ENCODE measurements around the gene NRG2.

GRCh38 chr5:139880416-139881142 is 162.5 kb downstream of the NRG2 start:
- TF ChIP-seq SP1 (IDR thresholded peaks at IDR 0.05; ENCODE audit: low read depth) (no peak), ZFX (IDR thresholded peaks at IDR 0.05) (no peak), POLR2AphosphoS5 (IDR thresholded peaks at IDR 0.05; ENCODE audit: low read depth, low read length) (no peak), CBX3 (IDR thresholded peaks at IDR 0.05; ENCODE audit: low read depth) (no peak), CEBPB (IDR thresholded peaks at IDR 0.05; ENCODE audit: low read depth) (no peak), SIN3A (IDR thresholded peaks at IDR 0.05; ENCODE audit: low read depth) (no peak), ZBTB33 (IDR thresholded peaks at IDR 0.05; ENCODE audit: extremely low read depth, insufficient replicate concordance, low read length) (no peak), ELF1 (IDR thresholded peaks at IDR 0.05; ENCODE audit: borderline replicate concordance, low read depth) (no peak), JUND (IDR thresholded peaks at IDR 0.05) (no peak)
- TF ChIP-seq, protein P1, sequence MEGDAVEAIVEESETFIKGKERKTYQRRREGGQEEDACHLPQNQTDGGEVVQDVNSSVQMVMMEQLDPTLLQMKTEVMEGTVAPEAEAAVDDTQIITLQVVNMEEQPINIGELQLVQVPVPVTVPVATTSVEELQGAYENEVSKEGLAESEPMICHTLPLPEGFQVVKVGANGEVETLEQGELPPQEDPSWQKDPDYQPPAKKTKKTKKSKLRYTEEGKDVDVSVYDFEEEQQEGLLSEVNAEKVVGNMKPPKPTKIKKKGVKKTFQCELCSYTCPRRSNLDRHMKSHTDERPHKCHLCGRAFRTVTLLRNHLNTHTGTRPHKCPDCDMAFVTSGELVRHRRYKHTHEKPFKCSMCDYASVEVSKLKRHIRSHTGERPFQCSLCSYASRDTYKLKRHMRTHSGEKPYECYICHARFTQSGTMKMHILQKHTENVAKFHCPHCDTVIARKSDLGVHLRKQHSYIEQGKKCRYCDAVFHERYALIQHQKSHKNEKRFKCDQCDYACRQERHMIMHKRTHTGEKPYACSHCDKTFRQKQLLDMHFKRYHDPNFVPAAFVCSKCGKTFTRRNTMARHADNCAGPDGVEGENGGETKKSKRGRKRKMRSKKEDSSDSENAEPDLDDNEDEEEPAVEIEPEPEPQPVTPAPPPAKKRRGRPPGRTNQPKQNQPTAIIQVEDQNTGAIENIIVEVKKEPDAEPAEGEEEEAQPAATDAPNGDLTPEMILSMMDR (IDR thresholded peaks at IDR 0.05 in 2 of 3, conservative IDR thresholded peaks at IDR 0.05 in 1 of 3; ENCODE audit: borderline replicate concordance in 1 of 3, insufficient read depth in 1 of 3, low read depth in 2 of 3, low read length in 2 of 3): no peak
